GM13977 (cell line): Measurements from ENCODE around the gene WDR87.

Source experiments
- DNase-seq: peaks from one replicate; pipeline ENCODE4 v3.0.0; 2012; ENCODE audit warnings: low spot score
- in situ Hi-C: fragments of 300-500 bp; cut with MboI; formaldehyde crosslinking; loops from one replicate; pipeline ENCODE4 v1.12.0; 2022; ENCODE audit warnings: low sequenced_read_pairs, low pct_unique_long_range_greater_than_20kb, mixed read lengths, inconsistent platforms; ENCODE audit not compliant: unreplicated experiment
- TF ChIP-seq, protein P1 (sequence below): IDR thresholded peaks from 2 replicates; pipeline ENCODE4 v1.5.1; 2012; ENCODE audit warnings: mild to moderate bottlenecking, control low read depth; ENCODE audit not compliant: insufficient read depth; ENCODE audit errors: extremely low read depth, missing control alignments

Gene WDR87

DNA sequence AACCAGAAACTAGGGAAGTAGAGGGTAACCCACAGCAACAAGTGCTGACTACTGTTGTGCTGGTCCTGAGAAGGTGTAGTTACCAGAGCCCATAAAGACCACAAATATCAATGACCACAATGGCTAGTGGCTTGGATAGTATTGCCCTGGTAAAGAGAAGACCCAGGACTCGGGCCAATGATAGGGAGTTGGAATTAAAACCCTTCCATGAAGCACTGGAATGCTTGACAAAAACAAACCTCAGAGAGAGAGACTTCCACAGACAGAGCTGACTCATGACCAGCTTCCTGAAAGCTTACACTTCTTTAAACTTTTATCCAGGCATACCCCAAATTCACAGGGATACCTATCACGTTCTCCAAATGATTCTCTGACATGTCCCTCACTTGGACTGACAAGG, 60.5 kb downstream of the WDR87 start:
- DNase-seq = no peak
- in situ Hi-C loops = no loop called here
- TF ChIP-seq, protein P1, sequence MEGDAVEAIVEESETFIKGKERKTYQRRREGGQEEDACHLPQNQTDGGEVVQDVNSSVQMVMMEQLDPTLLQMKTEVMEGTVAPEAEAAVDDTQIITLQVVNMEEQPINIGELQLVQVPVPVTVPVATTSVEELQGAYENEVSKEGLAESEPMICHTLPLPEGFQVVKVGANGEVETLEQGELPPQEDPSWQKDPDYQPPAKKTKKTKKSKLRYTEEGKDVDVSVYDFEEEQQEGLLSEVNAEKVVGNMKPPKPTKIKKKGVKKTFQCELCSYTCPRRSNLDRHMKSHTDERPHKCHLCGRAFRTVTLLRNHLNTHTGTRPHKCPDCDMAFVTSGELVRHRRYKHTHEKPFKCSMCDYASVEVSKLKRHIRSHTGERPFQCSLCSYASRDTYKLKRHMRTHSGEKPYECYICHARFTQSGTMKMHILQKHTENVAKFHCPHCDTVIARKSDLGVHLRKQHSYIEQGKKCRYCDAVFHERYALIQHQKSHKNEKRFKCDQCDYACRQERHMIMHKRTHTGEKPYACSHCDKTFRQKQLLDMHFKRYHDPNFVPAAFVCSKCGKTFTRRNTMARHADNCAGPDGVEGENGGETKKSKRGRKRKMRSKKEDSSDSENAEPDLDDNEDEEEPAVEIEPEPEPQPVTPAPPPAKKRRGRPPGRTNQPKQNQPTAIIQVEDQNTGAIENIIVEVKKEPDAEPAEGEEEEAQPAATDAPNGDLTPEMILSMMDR = no peak
